Brain microvascular endothelial cell (primary cell): ENCODE data around the gene ST3GAL4.
A peak's percentile ranks its signal among the peaks of the same experiment; 100 is the strongest.

Source experiments
- DNase-seq: peaks from one replicate; pipeline ENCODE4 v3.0.0-alpha.2; 2020
- H3K27ac ChIP-seq: fragments of 250-450 bp; sonication (Bioruptor Pico); 2 replicates; pipeline ENCODE4 v1.5.1; 2020; ENCODE audit warnings: mild to moderate bottlenecking, moderate library complexity
- H3K27me3 ChIP-seq: fragments of 250-450 bp; sonication (Bioruptor Pico); replicated peaks from 2 replicates; pipeline ENCODE4 v1.5.1; 2020; ENCODE audit warnings: mild to moderate bottlenecking
- H3K36me3 ChIP-seq: fragments of 250-450 bp; sonication (Bioruptor Pico); replicated peaks from 2 replicates; pipeline ENCODE4 v1.5.1; 2020; ENCODE audit warnings: mild to moderate bottlenecking
- H3K4me3 ChIP-seq: 2 replicates; pipeline ENCODE4 v1.5.1; 2011; ENCODE audit warnings: low read depth, mild to moderate bottlenecking, control low read depth, low read length, moderate library complexity
- CTCF ChIP-seq: IDR thresholded peaks from 2 replicates; pipeline ENCODE4 v1.5.1; 2011; ENCODE audit warnings: low read depth, mild to moderate bottlenecking, moderate library complexity, low read length, control low read depth, inconsistent platforms; ENCODE audit errors: missing control alignments
- in situ Hi-C: cut with HindIII; loops from 2 replicates; pipeline ENCODE4 v1.10.0; 2017; ENCODE audit warnings: low sequenced_read_pairs, low pct_ligation_motif_present

Gene ST3GAL4

DNA sequence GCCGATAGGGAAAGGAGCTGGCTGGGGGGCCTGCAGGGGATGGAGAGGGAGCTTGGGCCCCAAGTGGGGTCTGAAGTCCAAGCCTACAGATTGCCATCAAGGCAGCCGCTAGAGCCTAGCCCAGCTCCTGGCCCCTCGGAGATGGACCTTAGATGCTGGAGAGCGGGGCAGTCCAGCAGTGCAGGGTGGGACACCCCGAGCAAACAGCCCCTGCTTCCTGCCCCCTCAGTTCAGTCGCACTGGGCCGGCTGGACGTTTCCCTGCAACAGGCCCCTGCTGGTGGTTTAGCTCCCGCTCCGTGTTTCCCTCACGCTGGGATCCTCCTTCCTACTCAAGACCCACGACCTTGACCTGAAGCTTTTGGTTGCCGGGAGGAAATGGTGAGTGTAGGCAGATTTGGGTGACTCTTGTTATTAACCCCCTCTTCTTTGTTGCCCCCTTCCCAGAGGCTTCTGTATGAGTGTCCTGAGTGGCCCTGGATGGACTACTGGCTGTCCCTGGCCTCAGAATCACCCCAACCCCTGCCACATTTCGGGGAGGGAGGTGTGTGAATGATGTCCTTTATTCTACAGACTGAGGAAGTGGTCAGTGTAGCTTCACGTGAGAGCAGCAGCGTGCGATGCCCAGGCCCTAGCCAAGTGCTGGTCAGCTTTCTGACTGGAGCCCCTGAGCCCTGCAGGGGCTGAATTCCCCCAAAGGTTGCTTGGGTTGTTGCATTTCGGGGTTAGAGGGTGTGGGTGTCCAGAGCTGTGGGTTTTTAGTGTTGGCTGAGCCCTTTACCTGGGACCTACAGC, 2.7 kb downstream of the ST3GAL4 start:
- no peak for DNase-seq
- Histone ChIP-seq H3K27ac (no peak overlapping the region), H3K27me3 (no peaks in the 10 kb centered on the region), H3K4me3 (no peak overlapping the region), H3K36me3 (no peaks in the 10 kb centered on the region)
- peak; percentile 17 for TF ChIP-seq CTCF
- in situ Hi-C loops = no loop called here

GRCh38 chr11:126358763-126359160, 3.3 kb downstream of the ST3GAL4 start:
- in situ Hi-C loops = no loop called here
- Histone ChIP-seq H3K4me3 (no peak overlapping the region), H3K36me3 (no peaks in the 10 kb centered on the region), H3K27ac (no peak overlapping the region), H3K27me3 (no peaks in the 10 kb centered on the region)
- no peak for DNase-seq
- no peak for TF ChIP-seq CTCF

- no peak for DNase-seq
- TF ChIP-seq CTCF = peak; percentile 41
- in situ Hi-C loops = no loop called here
- H3K4me3 ChIP-seq = no peak overlapping the region
- no peak overlapping the region for H3K27ac ChIP-seq
- H3K27me3 ChIP-seq = no peaks in the 10 kb centered on the region
- no peaks in the 10 kb centered on the region for H3K36me3 ChIP-seq
Observed at GRCh38 chr11:126359431-126360048, 4.1 kb downstream of the ST3GAL4 start.

- H3K27ac ChIP-seq = no peak overlapping the region
- in situ Hi-C loops = no loop called here
- H3K4me3 ChIP-seq = no peak overlapping the region
- TF ChIP-seq CTCF = no peak
- H3K36me3 ChIP-seq = no peaks in the 10 kb centered on the region
- no peak for DNase-seq
- no peaks in the 10 kb centered on the region for H3K27me3 ChIP-seq
Observed at GRCh38 chr11:126360049-126360446, 4.6 kb downstream of the ST3GAL4 start.

- TF ChIP-seq CTCF = no peak
- Histone ChIP-seq H3K27me3 (no peaks in the 10 kb centered on the region), H3K4me3 (no peak overlapping the region), H3K36me3 (no peaks in the 10 kb centered on the region), H3K27ac (no peak overlapping the region)
- DNase-seq = no peak
- in situ Hi-C loops = no loop called here
Observed at GRCh38 chr11:126361400-126361799, 5.9 kb downstream of the ST3GAL4 start.
